ENCODE measurements around the gene MVK. TPM values are rescaled to one million over a fixed set of nuclear protein-coding genes. Genes with fewer than 3 reads are reported as not detected.

Gene MVK
- total and polyA plus RNA-seq, 2 experiments from 2014 or later: 16.7 to 40.1 TPM

GRCh38 chr12:109621901-109622364, 48.3 kb downstream of the MVK start (continued):
- TF ChIP-seq ZNF462 (CRISPR knock-in tag; IDR thresholded peaks at IDR 0.05): no peak
- no peak for TF ChIP-seq NANOG (IDR thresholded peaks at IDR 0.05; ENCODE audit: borderline replicate concordance)
- TF ChIP-seq ETS1 (IDR thresholded peaks at IDR 0.05): no peak
- no peak for TF ChIP-seq ZNF114 (CRISPR knock-in tag; IDR thresholded peaks at IDR 0.05)
- TF ChIP-seq REST (IDR thresholded peaks at IDR 0.05; ENCODE audit: unreplicated experiment): no peak
